ENCODE results near the gene RAET1L. TPM values are rescaled to one million over a fixed set of nuclear protein-coding genes. Genes with fewer than 3 reads are reported as not detected.
A peak's percentile ranks its signal among the peaks of the same experiment; 100 is the strongest.
"Not testable (repeated sequence)": the region's sequence is repeated elsewhere in the genome, so short reads cannot be mapped to it uniquely, and the experiment has no call there.

Gene RAET1L
- total RNA-seq, 1 experiment from 2014 or later, result not detected

- H3K9me3 Mint-ChIP-seq, result no peaks in the 10 kb centered on the region
These were observed 6.3 kb downstream of the RAET1L start for GRCh38 chr6:150018846-150019580.

GRCh38 chr6:150017186-150017521 is 8.2 kb downstream of the RAET1L start:
- H3K27ac Mint-ChIP-seq; DNase-seq (ENCODE audit: low spot score); H3K36me3 Mint-ChIP-seq; ATAC-seq; H3K4me3 Mint-ChIP-seq; POLR2A ChIA-PET; H3K9me3 Mint-ChIP-seq: not testable (repeated sequence)
- CTCF ChIA-PET, result interaction anchor here (0.7 to 1.3 kb wide), 19 partner anchors 8 to 378 kb away, joined by 3 to 18 read pairs (median 4); partner anchors contain the start of genes RAET1L and ULBP1
- Mint-ChIP-seq H3K27me3 (ENCODE audit: low read depth) (peaks cover 91% of the 10 kb centered on the region), H3K4me1 (peaks cover 10% of the 10 kb centered on the region)
- TF ChIP-seq CTCF (IDR thresholded peaks at IDR 0.05), result peak; percentile 6

More at GRCh38 chr6:150018846-150019580, 6.3 kb downstream of the RAET1L start:
- H3K4me1 Mint-ChIP-seq, result peaks cover 8% of the 10 kb centered on the region
- H3K36me3 Mint-ChIP-seq, result no peaks in the 10 kb centered on the region
- H3K27me3 Mint-ChIP-seq (ENCODE audit: low read depth), result peaks cover 83% of the 10 kb centered on the region
- no peak overlapping the region for H3K4me3 Mint-ChIP-seq
- ChIA-PET CTCF (interaction anchor here (1.0 to 1.3 kb wide), 2 partner anchors 10 to 12 kb away, joined by 3 to 6 read pairs; no protein-coding TSS in a partner anchor), POLR2A (no interaction called here)
- no peak overlapping the region for H3K27ac Mint-ChIP-seq
- no peak for DNase-seq (ENCODE audit: low spot score)
- no peak for ATAC-seq
- TF ChIP-seq, protein P1, sequence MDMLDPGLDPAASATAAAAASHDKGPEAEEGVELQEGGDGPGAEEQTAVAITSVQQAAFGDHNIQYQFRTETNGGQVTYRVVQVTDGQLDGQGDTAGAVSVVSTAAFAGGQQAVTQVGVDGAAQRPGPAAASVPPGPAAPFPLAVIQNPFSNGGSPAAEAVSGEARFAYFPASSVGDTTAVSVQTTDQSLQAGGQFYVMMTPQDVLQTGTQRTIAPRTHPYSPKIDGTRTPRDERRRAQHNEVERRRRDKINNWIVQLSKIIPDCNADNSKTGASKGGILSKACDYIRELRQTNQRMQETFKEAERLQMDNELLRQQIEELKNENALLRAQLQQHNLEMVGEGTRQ (CRISPR knock-in tag; IDR thresholded peaks at IDR 0.05), result no peak
- TF ChIP-seq OVOL2 (CRISPR knock-in tag; IDR thresholded peaks at IDR 0.05; ENCODE audit: borderline replicate concordance), result no peak
- no peak for TF ChIP-seq ATF3 (CRISPR knock-in tag; conservative IDR thresholded peaks at IDR 0.05)
- TF ChIP-seq ATF6 (CRISPR knock-in tag; IDR thresholded peaks at IDR 0.05), result no peak
- TF ChIP-seq, protein P2, sequence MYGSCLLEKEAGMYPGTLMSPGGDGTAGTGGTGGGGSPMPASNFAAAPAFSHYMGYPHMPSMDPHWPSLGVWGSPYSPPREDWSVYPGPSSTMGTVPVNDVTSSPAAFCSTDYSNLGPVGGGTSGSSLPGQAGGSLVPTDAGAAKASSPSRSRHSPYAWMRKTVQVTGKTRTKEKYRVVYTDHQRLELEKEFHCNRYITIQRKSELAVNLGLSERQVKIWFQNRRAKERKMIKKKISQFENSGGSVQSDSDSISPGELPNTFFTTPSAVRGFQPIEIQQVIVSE (CRISPR knock-in tag; IDR thresholded peaks at IDR 0.05; ENCODE audit: borderline replicate concordance), result no peak
- no peak for TF ChIP-seq ZMAT4 (CRISPR knock-in tag; IDR thresholded peaks at IDR 0.05)
- no peak for TF ChIP-seq ZNF281 (CRISPR knock-in tag; IDR thresholded peaks at IDR 0.05)
- TF ChIP-seq JAZF1 (CRISPR knock-in tag; IDR thresholded peaks at IDR 0.05), result no peak
- no peak for TF ChIP-seq ZNF423 (CRISPR knock-in tag; IDR thresholded peaks at IDR 0.05)

Measured in WTC11 (cell line).